Naive thymus-derived CD8-positive, alpha-beta T cell (primary cell): Measurements from ENCODE around the gene MAPK8. TPM values are rescaled to one million over a fixed set of nuclear protein-coding genes. Genes with fewer than 3 reads are reported as not detected.

Source experiments
- ATAC-seq, 2 donors: fragments of 150-1000 bp; cut with Tn5 transposase in 1 of 2; sonication (Bioruptor Pico), chemical (Tn5 transposase) in 1 of 2; 1 replicate in 1 of 2; 2 replicates in 1 of 2; pipeline ENCODE4 v1.10.0; 2021; ENCODE audit warnings: mild to moderate bottlenecking in 2 of 2, moderate library complexity in 2 of 2
- POLR2A ChIA-PET: fragments of 350-600 bp; sonication (Branson Sonifier 250); formaldehyde crosslinking; loops from one replicate; lab custom pipeline; 2021; ENCODE audit warnings: antibody characterized with exemption; lab: Charles Lee
- DNase-seq, 10 donors: peaks; one replicate each; pipeline versions ENCODE4 v3.0.0 to v3.0.0-alpha.2; 2020 to 2022
- H3K27ac Mint-ChIP-seq, 10 donors: one replicate each; pipeline ENCODE4 v1.8.0; 2020 to 2022; ENCODE audit warnings: mild to moderate bottlenecking in 10 of 10, mixed read lengths in 10 of 10, moderate library complexity in 4 of 10, inconsistent platforms in 1 of 10
- H3K27me3 Mint-ChIP-seq, 5 donors: one replicate each; pipeline ENCODE4 v1.8.0; 2021 to 2022; ENCODE audit warnings: mixed read lengths in 5 of 5
- H3K36me3 Mint-ChIP-seq, 3 donors: one replicate each; pipeline ENCODE4 v1.8.0; 2020 to 2022; ENCODE audit warnings: mixed read lengths in 3 of 3, mild to moderate bottlenecking in 2 of 3, inconsistent platforms in 1 of 3
- H3K4me1 Mint-ChIP-seq, 4 donors: one replicate each; pipeline ENCODE4 v1.8.0; 2021 to 2022; ENCODE audit warnings: mixed read lengths in 4 of 4
- H3K4me3 Mint-ChIP-seq, 10 donors: one replicate each; pipeline ENCODE4 v1.8.0; 2020 to 2022; ENCODE audit warnings: mild to moderate bottlenecking in 10 of 10, mixed read lengths in 10 of 10, moderate library complexity in 6 of 10, inconsistent platforms in 1 of 10
- H3K9me3 Mint-ChIP-seq, 9 donors: one replicate each; pipeline ENCODE4 v1.8.0; 2020 to 2022; ENCODE audit warnings: mixed read lengths in 9 of 9, mild to moderate bottlenecking in 3 of 9, inconsistent platforms in 1 of 9, moderate library complexity in 1 of 9
- polyA plus RNA-seq, 3 donors: library from polyadenylated mRNA; unstranded; fragments of 300-500 nt; fragmentation: Illumina TruSeq; gene quantifications; one replicate each; pipeline ENCODE4 v1.2.3, GENCODE V29; 2021
- total RNA-seq, 8 experiments: library from RNA in 2 of 8; stranded (reverse) in 2 of 8; gene quantifications; one replicate each; pipeline ENCODE4 v1.2.3 and lab custom pipeline; 2021 to 2026

Gene MAPK8
- total and polyA plus RNA-seq, 5 experiments from 2014 or later, result 20.2 to 70.1 (median 30.6) TPM

DNA sequence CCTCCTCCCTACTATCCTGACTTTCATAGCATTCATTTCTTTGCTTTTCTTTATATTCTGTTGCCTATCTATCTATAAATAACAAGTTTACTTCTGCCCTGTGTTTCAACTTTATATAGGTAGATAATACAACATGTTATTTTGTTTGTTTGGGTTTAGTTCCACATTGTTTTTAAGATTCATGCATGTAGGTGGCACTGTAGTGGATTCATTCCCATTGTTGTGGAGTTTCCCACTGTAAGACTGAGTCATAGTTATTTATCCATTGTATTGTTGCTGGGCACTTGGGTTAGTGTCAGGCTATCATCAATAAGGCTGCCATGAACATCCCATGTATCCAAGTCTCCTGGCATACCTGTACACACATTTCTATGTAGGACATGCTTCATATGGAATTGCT is 170.7 kb downstream of the MAPK8 start:
- H3K27me3 Mint-ChIP-seq, result peaks cover 2 to 24% (median 6%) of the 10 kb centered on the region in 5 donors
- DNase-seq, result peak in 1 of 10 donors; percentile 14
- H3K36me3 Mint-ChIP-seq, result no peaks in the 10 kb centered on the region
- POLR2A ChIA-PET, result no interaction called here
- H3K4me1 Mint-ChIP-seq, result no peaks in the 10 kb centered on the region
- H3K4me3 Mint-ChIP-seq, result no peak overlapping the region
- no peak overlapping the region for H3K27ac Mint-ChIP-seq
- no peaks in the 10 kb centered on the region for H3K9me3 Mint-ChIP-seq
- ATAC-seq, result no peak

DNA sequence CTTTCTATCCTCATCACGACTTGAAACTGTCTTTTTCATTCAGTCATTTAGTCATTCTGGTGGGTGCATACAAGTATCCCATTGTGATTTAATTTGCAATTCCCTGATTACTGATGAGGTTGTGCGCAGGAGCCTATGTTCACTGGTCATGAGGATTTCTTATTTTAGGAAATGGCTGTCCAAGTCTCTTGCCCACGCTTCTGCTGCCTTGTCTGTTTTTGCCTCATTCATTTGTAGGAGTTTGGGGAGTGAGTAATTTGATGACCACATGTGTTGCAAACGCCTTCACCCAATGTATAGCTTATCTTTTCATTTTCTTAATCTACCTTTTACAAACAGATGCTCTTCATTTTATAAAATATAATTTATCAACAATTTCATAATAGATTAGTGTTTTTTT is 171.1 kb downstream of the MAPK8 start:
- no peak overlapping the region for H3K4me3 Mint-ChIP-seq
- H3K9me3 Mint-ChIP-seq, result no peaks in the 10 kb centered on the region
- DNase-seq, result no peak
- H3K27ac Mint-ChIP-seq, result no peak overlapping the region
- H3K36me3 Mint-ChIP-seq, result no peaks in the 10 kb centered on the region
- POLR2A ChIA-PET, result no interaction called here
- ATAC-seq, result no peak
- H3K27me3 Mint-ChIP-seq, result peaks cover 2 to 24% (median 6%) of the 10 kb centered on the region in 5 donors
- H3K4me1 Mint-ChIP-seq, result no peaks in the 10 kb centered on the region

GRCh38 chr10:48478469-48478868 is 172.0 kb downstream of the MAPK8 start:
- POLR2A ChIA-PET, result no interaction called here
- peaks cover 2 to 27% (median 6%) of the 10 kb centered on the region in 5 donors for H3K27me3 Mint-ChIP-seq

DNA sequence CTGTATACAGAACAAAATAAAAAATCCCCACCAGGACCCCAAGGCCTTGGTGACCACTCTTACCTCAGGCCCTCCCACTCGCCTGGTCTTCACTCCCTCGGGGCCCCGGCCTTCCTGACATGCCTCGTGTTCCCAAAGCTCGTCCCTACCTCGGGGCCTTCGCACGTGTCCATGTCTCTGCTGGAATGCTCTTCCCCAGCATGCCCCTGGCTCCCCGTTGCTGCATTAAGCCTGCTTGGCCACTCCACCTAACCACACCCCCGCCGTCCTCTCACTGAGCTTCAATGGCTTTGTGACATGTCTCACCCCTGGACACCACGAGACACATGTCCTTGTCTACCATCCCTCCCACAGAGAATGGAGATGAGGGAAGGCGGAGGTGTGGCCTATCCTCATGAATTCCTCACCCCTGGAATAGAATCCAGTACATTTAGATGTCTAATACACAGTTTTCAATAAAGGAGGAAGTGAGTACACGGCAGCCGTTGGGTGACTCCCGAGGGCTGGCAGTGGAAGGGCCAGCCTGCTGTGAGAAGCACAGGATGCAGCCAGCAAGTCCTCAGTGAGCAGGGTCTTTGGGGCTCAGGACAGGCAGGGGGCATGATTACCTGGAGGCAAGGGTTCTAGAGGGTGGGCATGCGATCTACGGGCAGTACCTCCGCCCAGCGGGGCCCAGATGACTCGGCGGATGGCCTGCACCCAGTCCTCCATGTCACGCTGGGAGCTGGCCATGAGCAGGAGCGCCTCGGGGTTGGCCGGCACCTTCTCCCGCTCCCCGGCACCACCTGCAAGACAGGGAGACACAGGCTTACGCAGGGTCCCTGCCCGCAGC is 172.7 kb downstream of the MAPK8 start:
- Mint-ChIP-seq H3K9me3 (no peaks in the 10 kb centered on the region), H3K27me3 (peaks cover 2 to 32% (median 6%) of the 10 kb centered on the region in 5 donors), H3K4me1 (no peaks in the 10 kb centered on the region), H3K36me3 (no peaks in the 10 kb centered on the region), H3K27ac (peak overlapping the region in 1 of 10 donors; percentile 18), H3K4me3 (no peak overlapping the region)
- peak in 1 of 10 donors; percentile 52 for DNase-seq
- no peak for ATAC-seq
- POLR2A ChIA-PET, result no interaction called here

More at GRCh38 chr10:48478469-48478868, 172.0 kb downstream of the MAPK8 start:
- no peaks in the 10 kb centered on the region for H3K36me3 Mint-ChIP-seq
- DNase-seq (peak in 1 of 10 donors; percentile 10), ATAC-seq (no peak)
- H3K9me3 Mint-ChIP-seq, result no peaks in the 10 kb centered on the region
- H3K4me3 Mint-ChIP-seq, result no peak overlapping the region
- no peaks in the 10 kb centered on the region for H3K4me1 Mint-ChIP-seq
- no peak overlapping the region for H3K27ac Mint-ChIP-seq

GRCh38 chr10:48480397-48481374 is 174.2 kb downstream of the MAPK8 start:
- POLR2A ChIA-PET, result no interaction called here
- peaks cover 2 to 26% (median 6%) of the 10 kb centered on the region in 5 donors for H3K27me3 Mint-ChIP-seq
- ATAC-seq, result no peak
- H3K4me1 Mint-ChIP-seq, result no peaks in the 10 kb centered on the region
- no peak overlapping the region for H3K4me3 Mint-ChIP-seq
- H3K36me3 Mint-ChIP-seq, result no peaks in the 10 kb centered on the region
- no peak for DNase-seq
- H3K9me3 Mint-ChIP-seq, result no peaks in the 10 kb centered on the region
- H3K27ac Mint-ChIP-seq, result no peak overlapping the region

DNA sequence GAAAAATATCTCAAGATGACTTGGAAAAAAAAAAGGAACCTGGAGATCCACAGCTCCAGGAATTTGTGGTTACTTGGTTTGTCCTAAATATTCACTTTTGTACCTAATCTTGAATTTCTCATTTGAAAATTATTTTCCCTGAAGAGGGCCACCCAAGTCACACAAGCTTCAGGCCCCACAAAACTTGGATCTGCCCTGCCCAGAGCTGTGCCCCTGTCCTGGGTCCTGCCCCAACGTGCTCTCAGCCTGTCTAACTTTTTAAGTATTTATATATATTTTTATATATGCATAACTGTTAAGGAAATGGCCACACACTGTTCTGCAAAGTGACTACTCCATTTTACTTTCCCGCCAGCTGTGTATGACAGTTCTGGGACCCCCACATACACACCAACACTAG is 174.9 kb downstream of the MAPK8 start:
- DNase-seq (peak in 1 of 10 donors; percentile 11), ATAC-seq (no peak)
- Mint-ChIP-seq H3K27ac (no peak overlapping the region), H3K36me3 (no peaks in the 10 kb centered on the region), H3K4me3 (no peak overlapping the region), H3K27me3 (peaks cover 2 to 22% (median 5%) of the 10 kb centered on the region in 5 donors), H3K9me3 (no peaks in the 10 kb centered on the region), H3K4me1 (no peaks in the 10 kb centered on the region)
- POLR2A ChIA-PET, result no interaction called here

- Mint-ChIP-seq H3K27me3 (peaks cover under 1 to 25% (median 5%) of the 10 kb centered on the region in 5 donors), H3K4me1 (no peaks in the 10 kb centered on the region), H3K4me3 (no peak overlapping the region), H3K27ac (no peak overlapping the region), H3K36me3 (no peaks in the 10 kb centered on the region), H3K9me3 (no peaks in the 10 kb centered on the region)
- ATAC-seq, result no peak
- no peak for DNase-seq
- POLR2A ChIA-PET, result no interaction called here
These were observed 175.7 kb downstream of the MAPK8 start for GRCh38 chr10:48482207-48482606.

DNA sequence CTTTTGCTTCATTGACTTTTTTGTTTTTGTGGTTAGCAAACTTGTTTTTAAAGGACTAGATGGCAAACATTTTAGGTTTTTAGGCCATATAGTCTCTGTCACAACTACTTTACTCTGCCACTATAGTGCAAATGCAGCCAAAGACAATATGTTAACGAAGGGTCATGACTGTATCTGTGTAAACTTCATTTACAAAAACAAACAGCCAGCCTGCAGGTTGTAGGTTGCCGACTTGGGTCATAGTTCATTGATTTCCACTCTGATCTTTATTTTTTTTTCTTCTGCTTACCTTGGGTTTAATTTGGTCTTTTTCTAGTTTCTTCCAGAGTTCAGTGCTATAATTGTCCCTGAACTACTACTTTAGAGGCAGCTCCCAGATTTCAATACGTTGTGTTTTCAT is 178.4 kb downstream of the MAPK8 start:
- Mint-ChIP-seq H3K4me3 (no peak overlapping the region), H3K4me1 (no peaks in the 10 kb centered on the region), H3K27ac (no peak overlapping the region), H3K9me3 (no peaks in the 10 kb centered on the region), H3K36me3 (no peaks in the 10 kb centered on the region), H3K27me3 (peaks cover 0 to 20% (median 1%) of the 10 kb centered on the region in 5 donors)
- POLR2A ChIA-PET, result no interaction called here
- ATAC-seq, result no peak
- DNase-seq, result no peak

- DNase-seq (no peak), ATAC-seq (no peak)
- Mint-ChIP-seq H3K4me1 (no peaks in the 10 kb centered on the region), H3K9me3 (no peaks in the 10 kb centered on the region), H3K4me3 (no peak overlapping the region), H3K27me3 (peaks cover 1 to 21% (median 2%) of the 10 kb centered on the region in 5 donors), H3K36me3 (no peaks in the 10 kb centered on the region), H3K27ac (no peak overlapping the region)
- POLR2A ChIA-PET, result no interaction called here
These were observed 179.2 kb downstream of the MAPK8 start for GRCh38 chr10:48485711-48486110.

- no peak for ATAC-seq
- no peaks in the 10 kb centered on the region for H3K9me3 Mint-ChIP-seq
- DNase-seq, result no peak
- no peaks in the 10 kb centered on the region for H3K36me3 Mint-ChIP-seq
- H3K27me3 Mint-ChIP-seq, result peaks cover 1 to 27% (median 8%) of the 10 kb centered on the region in 5 donors
- POLR2A ChIA-PET, result no interaction called here
- no peaks in the 10 kb centered on the region for H3K4me1 Mint-ChIP-seq
- H3K27ac Mint-ChIP-seq, result no peak overlapping the region
- H3K4me3 Mint-ChIP-seq, result no peak overlapping the region
These were observed 180.8 kb downstream of the MAPK8 start for GRCh38 chr10:48487244-48487643.
